Hepatocyte (in vitro differentiated cells): ENCODE results near the gene STN1.

Source experiments
- CTCF ChIP-seq: fragments of 200-600 bp; sonication (generic); IDR thresholded peaks from 2 replicates; pipeline ENCODE4 v1.5.1; 2016; ENCODE audit warnings: antibody characterized with exemption, mild to moderate bottlenecking; ENCODE audit not compliant: poor library complexity
- EZH2 ChIP-seq: fragments of 200-600 bp; sonication (generic); IDR thresholded peaks from 2 replicates; pipeline ENCODE4 v1.6.1; 2016; ENCODE audit warnings: antibody characterized with exemption, mild to moderate bottlenecking, borderline replicate concordance
- EZH2phosphoT487 ChIP-seq: fragments of 200-600 bp; sonication (generic); IDR thresholded peaks from one replicate; pipeline ENCODE4 v1.6.1; 2018; ENCODE audit warnings: antibody characterized with exemption, mild to moderate bottlenecking, low read depth, moderate library complexity; ENCODE audit not compliant: unreplicated experiment, severe bottlenecking

- TF ChIP-seq CTCF (no peak), EZH2phosphoT487 (no peak), EZH2 (no peak)
Observed at GRCh38 chr10:103922659-103923058, 4.7 kb upstream of the STN1 start.
